GM21528 (cell line): Measurements from ENCODE around the gene SF3A2.

Source experiments
- ATAC-seq: cut with Tn5 transposase; IDR thresholded peaks from one replicate; pipeline ENCODE4 v1.9.1; 2021; ENCODE audit warnings: mild to moderate bottlenecking, moderate library complexity; ENCODE audit not compliant: unreplicated experiment, low FRiP score

The SF3A2 gene

DNA sequence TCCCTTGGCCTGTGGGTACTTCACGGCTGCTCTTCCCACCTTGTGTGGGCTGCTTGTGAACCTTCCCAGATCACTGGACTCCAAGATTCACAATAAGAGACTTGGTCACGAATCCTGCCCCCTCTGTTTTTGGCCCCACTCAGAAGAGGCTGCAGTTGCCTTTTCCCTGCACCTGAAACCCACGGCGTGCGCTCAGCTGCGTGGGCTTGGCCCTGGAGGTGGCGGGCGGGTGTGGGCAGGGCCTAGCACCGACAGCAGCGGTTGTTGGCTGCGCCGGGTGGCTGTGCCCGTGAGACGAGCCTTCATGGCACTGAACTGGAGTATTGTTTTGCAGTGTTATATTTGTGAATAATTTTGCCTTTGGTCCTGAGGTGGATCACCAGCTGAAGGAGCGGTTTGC, 34.3 kb upstream of the SF3A2 start:
- ATAC-seq = no peak

- no peak for ATAC-seq
These were observed 29.6 kb upstream of the SF3A2 start for GRCh38 chr19:2207008-2207407.

DNA sequence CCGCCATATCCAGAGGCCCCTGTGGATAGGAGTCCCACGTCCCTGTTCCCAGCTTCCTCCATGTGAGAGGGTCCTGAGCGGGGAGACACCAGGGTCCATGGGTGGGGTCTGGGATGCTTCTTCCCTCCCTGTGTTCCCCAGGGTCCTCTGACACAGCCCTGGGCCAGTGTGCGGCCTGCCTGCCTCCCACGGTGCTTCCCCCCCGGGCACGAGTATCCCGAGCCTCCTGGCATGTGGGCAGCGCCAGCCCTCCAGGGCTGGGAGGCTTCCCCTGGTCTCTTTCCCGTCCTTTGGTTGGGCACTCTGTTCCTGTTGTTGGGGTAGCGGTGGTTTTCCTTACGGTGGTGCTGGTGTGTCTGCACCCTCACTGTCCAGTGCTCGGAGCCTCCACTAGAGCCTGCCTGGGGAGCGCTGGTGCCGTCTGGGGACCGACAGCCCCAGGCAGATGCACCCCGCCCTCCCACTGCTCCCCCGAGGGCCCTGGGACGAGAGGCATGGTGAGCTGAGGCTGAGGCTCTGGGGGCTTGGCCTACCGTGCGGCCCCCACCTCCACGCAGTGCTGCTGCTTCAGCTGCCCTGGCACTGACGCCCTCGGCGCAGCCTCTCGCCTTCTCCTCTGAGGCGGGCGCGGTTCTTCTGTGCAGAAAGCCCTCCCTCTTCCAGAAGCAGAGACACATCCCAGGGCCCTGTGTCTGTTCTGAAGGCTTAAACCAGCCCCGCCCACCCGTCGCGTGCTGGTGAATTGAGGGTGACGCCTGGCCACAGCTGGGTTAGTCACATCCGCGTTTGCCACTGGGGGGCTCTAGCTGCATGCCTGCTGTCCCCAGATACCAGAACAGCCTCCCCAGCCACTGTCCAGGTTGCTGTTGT, 28.4 kb upstream of the SF3A2 start:
- no peak for ATAC-seq

- ATAC-seq = no peak
These were observed 27.6 kb upstream of the SF3A2 start for GRCh38 chr19:2208975-2209374.

DNA sequence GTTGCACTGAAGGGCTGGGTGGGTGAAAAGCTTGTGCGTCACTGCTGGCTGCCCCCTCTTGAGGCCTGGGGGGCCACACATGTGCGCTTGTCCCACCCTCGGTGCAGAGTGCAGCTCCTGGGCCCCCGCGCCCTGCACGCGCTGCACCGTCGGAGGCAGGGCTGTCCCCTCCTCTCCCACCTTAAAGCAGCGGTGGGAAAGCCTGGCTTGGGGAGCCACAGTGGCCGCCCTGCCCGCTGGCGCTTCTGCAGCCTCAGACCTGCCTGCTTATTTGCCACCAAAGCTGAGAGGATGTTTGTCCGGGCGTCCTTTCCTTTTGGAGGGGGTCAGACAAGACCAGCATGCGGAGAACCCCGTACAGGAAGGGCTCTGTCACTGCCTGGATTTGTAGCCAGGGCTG, 27.2 kb upstream of the SF3A2 start:
- ATAC-seq = no peak

DNA sequence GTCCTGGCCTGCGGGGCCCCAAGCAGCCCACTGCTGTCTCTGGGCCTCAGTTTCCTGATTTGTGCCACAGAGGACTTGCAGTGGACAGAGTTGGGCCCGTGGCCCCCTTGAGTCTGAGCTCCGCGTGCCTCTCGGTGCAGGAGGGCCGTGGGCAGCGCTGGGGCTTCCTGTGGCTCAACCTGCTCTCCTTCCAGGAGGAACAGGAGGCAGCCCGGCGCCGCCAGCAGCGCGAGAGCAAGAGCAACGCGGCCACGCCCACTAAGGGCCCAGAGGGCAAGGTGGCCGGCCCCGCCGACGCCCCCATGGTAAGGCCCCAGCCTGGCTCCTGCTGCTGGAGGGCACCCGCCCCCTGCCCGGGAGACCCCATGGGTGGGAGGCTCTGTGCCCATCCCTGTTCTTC, 26.4 kb upstream of the SF3A2 start:
- no peak for ATAC-seq

GRCh38 chr19:2210987-2211740, 25.5 kb upstream of the SF3A2 start:
- ATAC-seq = no peak

DNA sequence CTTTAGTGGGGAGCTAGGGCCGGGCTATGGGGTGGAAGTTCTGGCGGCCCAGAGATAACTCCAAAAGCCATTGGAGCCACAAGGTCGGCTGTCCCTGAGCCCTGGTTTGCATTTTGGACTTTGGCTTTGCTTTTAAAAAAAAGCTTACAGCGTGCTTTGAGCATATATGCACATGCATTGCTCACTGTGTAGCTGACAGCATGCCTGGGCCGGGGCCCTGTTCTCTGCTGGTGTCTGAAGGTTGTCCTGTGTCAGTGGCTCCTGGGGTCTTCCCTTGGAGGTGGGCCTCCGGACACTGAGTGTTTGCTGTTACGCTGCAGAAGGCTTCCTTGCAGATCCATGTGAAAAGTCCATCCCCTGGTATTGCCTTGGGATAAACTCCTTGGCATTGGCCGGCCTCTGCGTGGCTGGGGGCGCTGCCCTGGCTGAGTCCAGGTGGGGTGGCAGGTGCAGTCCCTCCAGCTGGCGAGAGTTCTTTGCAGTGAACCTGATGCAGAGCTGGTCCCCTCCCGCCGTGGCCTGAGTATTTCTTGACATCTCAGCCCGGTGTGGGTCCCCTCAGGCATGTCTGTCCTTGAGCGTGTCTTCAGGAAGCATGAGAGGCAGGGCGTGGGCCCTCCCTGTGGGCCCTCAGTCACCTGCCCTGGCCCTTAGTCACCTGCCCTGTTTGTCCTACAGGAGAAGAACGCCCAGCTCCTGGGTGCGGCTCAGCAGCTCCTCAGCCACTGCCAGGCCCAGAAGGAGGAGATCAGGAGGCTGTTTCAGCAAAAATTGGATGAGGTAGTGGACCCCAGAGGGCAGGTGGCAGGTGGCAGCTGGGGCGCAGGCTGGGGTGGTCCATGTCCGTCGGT, 23.5 kb upstream of the SF3A2 start:
- no peak for ATAC-seq

- ATAC-seq = no peak
These were observed 22.8 kb upstream of the SF3A2 start for GRCh38 chr19:2213799-2214198.

DNA sequence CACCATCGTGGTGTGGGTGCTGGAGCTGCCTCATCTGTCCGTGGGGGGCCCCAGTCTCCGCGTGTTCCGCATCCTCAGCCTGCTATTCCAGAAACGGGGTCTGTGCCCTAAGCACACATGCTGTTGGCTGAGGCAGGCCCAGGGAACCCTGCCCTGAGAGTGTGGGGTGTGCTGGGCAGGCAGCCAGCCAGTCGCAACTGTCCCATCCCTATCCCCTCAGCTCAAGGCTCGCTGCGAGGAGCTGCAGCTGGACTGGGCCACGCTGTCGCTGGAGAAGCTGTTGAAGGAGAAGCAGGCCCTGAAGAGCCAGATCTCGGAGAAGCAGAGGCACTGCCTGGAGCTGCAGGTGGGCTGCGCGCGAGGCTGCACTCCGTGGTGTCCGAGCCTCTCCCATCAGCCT, 22.4 kb upstream of the SF3A2 start:
- no peak for ATAC-seq

- ATAC-seq = no peak
These were observed 21.3 kb upstream of the SF3A2 start for GRCh38 chr19:2215281-2215751.

- ATAC-seq = no peak
These were observed 20.0 kb upstream of the SF3A2 start for GRCh38 chr19:2216361-2217225.

- no peak for ATAC-seq
These were observed 19.0 kb upstream of the SF3A2 start for GRCh38 chr19:2217591-2217990.

DNA sequence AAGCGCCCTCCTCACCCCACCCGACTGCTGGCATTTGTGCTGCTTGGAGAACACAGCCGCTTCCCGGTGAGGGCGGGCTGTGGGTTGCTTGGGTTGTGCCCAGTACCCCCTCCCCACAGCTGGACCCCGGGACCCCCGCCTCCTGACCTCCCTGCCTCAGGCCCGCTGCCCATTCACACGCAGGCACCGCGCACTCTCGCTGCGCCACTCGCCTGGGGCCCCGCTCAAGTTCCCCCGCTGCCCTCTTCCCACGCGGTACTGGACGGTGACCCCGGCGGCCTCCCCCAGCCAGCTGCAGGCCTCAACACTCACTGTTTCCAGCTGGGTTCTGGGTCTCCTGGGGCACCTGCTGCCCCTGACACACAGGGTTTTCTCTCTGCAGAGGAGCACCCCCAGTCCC, 16.9 kb upstream of the SF3A2 start:
- no peak for ATAC-seq

GRCh38 chr19:2221250-2221831, 15.3 kb upstream of the SF3A2 start:
- ATAC-seq = no peak

DNA sequence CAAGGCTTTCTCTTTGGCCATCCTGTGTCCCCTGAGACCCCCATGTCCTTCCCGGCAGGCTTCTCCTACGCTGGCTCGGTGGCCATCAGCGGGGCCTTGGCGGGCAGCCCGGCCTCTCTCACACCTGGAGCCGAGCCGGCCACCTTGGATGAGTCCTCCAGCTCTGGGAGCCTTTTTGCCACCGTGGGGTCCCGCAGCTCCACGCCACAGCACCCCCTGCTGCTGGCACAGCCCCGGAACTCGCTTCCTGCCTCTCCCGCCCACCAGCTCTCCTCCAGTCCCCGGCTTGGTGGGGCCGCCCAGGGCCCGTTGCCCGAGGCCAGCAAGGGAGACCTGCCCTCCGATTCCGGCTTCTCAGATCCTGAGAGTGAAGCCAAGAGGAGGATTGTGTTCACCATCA, 14.7 kb upstream of the SF3A2 start:
- ATAC-seq = no peak

DNA sequence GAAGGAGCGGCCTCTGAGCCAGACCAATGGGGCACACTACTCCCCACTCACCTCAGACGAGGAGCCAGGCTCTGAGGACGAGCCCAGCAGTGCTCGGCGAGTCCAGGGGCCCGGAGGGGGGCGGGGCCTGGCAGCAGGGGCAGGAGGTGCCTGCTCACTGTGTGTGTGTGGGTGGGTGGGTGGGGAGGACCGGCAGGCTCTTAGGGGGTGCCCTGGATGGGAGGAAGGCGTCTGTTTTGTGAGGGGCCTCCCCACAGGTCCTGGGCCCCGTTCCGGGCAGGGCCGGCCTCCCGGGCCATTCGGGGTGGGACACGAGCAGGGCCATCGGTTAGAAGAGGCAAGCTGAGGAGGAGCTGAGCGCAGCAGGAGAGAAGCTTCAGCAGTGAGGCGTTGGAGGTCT, 13.2 kb upstream of the SF3A2 start:
- ATAC-seq = no peak

GRCh38 chr19:2223959-2224358, 12.7 kb upstream of the SF3A2 start:
- ATAC-seq = no peak

DNA sequence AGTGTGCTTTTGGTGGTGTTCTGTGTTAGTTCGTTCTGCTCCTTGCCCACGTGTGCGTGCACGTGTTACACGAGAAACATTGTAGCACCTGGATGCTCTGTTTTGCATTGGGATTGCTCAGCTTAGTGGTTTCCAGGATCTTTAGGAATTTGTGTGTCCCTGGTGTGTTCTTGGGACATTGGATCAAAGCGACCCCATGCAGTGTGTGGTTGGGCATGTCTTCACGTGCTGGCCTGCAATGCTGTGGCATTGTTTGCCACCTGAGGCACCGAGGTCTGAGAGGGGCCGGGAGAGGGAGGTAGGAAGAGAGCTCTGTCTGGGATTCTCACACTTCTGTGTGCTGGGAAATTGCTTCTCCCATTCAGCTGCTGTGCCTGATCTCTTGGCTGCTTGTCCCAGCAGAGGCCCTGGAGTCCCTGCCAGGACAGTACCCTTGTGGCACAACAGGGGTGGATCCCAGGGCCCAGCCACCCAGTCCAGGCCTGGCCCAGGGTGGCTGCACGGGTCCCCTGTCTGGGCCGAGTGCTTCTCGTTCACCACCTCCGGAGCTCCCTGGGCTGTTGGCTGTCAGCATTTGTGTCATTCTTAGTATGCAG, 11.8 kb upstream of the SF3A2 start:
- no peak for ATAC-seq
